GM19238 (cell line): ENCODE results near the gene SEC31B.

ENCODE experiments used
- DNase-seq: peaks from one replicate; pipeline ENCODE4 v3.0.0; 2011; ENCODE audit warnings: low spot score; ENCODE audit not compliant: insufficient read length

SEC31B gene

DNA sequence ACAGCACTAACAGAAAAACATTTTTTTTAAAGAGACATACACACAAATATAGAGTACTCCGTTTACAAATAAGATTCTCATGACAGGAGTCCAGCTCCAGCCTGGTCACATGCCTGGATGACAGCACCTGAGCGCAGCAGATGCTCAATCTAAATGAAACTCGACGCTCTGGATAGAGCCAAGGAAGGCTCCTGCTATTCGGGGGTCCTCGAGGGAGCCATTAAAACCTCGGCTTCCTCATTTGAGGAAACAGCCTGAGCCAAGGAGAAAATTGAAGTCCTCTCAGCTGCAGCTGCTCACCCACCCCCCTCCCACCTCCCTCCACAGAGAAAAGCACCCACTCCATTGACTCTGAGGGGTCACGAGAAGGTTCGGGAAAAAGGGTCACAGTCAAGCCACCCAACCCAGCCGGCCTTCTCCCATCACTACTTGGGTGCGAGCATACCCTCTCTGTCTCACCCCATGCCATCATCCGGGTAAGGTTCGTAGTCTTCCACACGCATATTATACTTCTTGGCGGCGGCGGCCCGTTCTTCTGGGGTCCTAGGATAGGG lies 9.3 kb upstream of the SEC31B start:
- DNase-seq: no peak

DNA sequence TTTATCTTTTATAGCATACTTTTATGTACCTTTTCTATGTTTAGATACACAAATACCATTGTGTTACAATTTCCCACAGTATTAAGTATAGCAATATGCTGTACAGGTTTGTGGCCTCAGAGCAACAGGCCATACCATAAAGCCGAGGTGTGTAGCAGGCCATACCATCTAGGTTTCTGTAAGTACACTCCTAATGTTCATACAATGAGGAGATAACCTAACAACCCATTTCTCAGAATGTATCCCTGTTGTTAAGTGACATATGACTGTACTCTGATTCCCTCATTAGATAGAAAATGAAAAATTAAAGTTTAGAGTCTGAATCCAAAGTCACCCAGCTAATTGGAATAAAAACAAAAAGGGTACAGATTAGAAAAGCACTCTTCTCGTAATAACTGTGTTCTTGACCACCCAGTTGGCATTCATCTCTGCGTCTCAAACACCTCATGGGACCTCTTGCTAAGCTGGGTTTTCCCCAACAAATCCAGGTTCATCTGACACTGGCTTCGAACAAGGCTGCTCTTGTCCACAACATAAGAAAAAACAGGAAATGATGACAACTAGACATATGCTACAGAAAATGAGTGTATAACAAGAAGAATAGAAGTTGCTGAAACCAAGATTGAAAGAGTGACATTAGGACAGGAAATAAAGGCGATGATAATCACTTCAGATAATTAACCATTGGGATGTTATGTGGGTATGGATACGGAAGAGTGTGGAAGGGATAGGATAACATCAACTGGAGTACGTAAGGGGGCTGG lies 8.6 kb upstream of the SEC31B start:
- no peak for DNase-seq

DNA sequence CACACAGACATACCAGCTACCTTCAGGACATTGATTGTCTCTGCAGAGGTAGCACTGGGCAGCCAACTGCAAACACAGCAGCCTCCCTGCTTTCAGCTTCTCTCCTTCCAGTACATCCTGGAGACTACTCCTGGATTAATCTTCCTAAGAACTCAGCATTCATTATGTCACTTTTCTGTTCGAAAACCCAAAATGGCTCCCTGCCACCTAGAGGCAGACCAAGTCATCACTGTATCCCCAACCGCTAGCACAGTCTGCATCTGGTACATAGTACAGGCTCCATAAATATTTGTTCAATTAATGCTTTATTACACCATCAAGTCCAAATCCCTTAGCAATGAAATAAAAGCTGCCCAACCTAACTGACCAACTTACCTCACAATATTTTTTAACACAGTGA lies 5.0 kb upstream of the SEC31B start:
- no peak for DNase-seq

DNA sequence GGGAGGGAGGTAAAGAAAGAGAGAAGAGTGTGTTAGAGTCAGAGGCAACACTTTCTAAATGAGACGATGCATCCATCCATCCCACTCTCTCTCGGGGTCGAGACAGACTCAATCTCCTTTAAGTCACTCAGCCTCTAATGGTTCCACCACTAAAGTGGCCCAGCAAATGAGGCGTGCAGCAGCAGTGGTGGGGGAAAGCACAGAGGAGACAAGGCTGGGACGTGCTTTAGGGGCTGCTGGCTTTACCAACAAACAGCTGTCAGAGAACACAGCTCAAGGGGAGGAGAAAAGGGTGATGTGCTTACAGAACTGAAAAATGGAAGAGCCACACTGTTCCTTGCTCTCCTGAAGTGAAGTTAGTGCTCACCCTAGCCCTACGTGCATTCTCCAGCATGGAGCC lies 4.5 kb upstream of the SEC31B start:
- no peak for DNase-seq

DNA sequence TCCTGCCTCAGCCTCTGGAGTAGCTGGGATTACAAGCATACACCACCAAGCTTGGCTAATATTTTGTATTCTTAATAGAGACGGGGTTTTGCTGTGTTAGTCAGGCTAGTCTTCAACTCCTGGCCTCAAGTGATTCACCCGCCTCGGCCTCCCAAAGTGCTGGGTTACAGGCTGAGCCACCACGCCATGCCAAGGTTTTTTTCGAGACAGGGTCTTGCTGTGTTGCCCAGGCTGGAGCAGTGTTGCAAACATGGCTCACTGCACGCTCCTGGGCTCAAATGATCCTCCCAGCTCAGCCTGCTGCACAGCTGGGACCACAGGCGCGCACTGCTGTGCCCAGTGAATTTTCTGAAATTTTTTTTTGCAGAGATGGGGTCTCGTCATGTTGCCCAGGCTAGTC lies 3.3 kb upstream of the SEC31B start:
- DNase-seq: no peak

DNA sequence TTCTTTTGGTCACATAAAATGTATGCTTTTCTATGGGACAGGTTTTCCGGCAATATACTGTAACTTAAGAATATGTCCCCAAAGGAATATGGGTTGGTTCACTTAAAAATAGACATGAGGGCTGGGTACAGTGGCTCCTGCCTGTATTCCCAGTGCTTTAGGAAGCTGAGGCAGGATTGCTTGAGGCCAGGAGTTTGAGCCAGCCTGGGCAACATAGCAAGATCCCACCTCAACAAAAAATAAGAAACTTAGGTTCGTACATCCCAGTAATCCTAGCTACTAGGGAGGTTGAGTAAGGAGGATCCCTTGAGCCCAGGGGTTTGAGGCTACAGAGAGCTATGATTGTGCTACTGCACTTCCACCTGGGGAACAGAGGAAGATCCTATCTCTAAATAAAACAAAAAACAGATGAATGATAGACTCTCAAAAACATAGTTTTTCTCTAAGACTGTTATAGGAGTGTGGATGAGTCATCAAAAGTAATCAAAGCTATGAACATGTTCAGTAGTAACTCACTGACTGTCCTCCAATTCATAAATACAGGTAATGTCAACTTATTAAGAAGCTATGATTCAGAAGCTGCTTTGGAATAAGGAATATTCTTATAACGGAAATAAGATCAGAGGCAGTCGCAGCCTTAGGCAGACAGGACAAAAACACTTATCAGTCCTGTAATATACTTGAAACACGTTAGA lies 2.6 kb upstream of the SEC31B start:
- DNase-seq: no peak

DNA sequence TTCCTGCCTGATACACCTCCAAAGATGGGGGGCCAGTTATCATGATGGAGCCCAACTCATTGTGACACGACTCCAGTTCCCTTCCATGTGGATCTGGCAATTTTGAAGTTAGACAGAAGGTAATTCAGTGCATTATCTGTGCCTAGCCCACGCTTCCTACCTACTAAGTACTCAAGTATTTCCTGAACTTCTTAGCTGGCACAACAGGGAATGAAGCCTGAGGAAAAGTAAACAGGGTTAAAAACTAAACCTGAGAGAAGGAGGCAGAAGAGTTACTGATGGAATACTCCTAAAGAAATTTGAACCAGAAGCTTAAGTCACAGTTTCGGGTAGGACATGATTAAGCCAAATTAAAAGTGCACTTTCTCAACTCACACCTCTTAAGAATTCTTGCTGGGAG lies 1.1 kb upstream of the SEC31B start:
- DNase-seq: no peak

DNA sequence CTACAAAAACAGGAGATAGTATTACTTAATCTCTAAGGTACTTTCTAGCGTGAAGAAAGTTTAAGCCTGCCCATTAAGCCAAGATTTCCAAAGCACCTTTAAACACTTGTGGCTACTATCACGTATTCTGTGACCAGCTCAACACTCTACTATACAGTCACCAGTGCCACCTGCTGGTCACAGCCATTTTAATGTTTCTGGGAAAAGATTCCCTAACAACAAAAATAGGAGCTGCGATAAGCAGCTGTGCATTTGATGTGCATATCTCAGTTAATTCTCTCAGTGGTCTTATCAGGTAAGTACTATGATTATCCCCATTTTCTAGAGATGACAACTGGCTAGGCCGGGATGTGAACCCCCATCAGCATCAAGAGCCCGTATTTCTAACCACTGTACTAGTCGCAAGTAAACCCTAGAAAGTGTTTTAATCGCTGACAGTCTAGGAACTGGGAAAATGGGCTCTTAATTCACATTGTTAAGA lies 860 bp downstream of the SEC31B start:
- no peak for DNase-seq

DNA sequence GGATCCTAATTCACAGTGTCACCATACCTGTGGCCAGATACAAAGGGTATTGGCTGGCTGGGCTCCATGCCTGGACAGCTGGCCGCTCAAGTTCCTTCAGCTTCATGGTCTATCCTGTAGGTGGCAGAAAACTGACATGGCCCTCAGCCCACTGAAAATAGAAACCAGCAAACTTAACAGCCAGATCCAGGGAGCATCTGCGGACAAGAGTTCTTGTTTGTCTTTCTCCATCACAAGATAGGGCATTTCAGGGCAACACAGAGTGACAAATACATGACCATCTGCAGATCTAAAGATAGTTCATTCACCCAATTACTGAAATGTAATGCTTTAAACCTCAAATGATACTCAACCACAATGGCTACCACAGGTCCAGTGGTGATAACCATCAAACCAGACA lies 2.8 kb downstream of the SEC31B start:
- DNase-seq: no peak

DNA sequence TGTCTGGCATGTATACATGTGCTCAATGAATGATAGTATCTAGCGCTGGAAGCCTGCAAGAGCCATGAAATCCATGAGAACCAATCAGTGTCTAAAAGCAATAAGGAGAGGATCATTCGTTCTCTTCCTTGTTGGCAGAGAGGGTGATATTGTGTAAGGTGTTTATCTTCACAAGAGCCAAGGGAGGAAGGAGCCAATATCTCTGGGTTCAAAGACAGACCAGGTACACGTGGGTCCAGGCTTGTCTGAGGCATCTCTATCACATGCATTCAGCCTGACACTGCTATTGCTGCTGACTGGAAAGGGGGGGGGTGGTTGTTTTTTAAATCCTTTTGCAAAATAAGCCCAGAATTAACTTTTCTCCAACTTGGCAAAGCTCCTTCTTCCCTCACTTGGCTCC lies 4.0 kb downstream of the SEC31B start:
- no peak for DNase-seq

DNA sequence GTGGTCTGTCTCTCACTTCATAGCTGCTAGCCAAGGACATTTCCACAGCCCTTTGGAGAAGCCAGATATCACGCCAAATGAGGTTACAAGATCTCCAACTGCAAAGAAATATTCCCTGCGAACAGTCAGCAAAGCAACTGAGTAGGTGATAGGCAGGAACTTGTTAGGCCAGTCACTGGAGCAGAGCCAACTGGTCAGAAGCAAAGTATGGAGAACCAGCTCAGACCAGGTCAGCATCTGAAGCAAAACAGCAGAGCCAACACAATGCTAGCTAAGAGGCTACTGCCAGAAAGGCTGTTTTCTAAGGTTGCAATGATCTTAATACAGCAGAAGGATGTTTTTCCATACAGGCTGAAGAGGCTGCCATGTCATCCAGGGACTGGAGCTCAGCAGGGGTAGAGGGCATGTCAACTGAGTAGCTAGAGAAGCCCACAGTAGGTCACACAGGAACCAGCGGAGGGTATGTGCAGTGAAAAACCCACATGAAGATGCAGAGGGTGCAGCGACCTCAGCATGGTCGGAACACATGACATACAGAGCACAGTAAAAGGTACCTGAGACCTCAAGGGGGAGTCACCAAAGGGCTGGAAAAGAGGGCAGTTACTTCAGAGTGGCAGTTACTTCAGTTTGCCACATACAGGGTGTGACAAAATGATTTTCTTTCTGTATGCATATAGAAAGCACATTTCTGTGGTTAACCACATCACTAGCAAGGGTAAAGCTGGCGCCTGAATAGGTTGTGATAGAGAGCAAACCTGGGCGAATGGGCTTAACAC lies 8.9 kb downstream of the SEC31B start:
- no peak for DNase-seq

DNA sequence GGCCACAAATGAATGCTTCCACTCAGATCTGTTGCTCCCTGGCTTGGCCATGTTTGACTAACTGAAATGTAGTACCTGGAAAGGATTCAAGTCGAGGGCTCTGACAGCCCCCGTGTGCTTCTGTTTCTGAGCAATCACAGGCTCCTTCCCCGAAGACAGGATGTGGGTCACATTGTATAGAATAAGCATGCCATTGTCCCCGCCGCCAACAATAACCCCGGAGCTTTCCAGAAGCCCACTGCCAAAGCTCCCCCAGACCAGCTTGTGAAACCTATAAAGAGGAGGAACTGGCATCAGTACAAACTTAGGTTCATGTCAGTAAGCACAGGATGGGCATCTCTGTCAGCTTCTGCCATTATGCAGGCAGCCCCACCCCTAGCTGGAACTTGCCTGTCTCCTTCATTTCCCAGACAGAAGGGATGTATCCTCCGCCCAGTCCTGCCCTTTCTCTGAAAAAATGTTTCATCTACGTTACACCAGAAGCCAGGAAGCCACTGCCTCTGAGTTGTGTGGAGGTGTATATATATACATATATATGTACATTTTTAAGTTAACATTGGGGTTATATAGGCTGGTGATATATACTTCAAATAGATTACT lies 10.3 kb downstream of the SEC31B start:
- DNase-seq: no peak

DNA sequence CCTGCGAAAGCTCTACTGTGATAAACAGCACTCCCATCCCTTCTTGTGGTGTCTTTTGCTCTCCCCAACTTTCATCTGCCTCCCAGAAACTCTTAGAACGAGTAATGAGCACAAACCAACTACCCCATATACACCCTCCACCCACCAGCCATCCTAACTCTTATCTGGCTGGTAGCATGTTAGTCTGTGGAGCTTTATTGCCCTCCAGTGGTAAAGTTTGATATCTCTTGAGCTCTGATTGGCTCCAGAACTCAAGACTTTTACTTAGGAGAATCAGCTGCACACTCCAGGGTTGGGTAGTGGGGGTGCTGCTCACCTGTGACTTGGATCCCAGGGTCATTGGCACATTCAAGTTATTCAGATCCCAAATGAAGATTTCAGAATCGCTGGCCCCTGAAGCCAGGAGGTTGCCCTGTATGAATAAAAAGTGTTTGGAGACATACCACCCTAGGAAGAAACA lies 10.9 kb downstream of the SEC31B start:
- DNase-seq: peak; percentile 37

DNA sequence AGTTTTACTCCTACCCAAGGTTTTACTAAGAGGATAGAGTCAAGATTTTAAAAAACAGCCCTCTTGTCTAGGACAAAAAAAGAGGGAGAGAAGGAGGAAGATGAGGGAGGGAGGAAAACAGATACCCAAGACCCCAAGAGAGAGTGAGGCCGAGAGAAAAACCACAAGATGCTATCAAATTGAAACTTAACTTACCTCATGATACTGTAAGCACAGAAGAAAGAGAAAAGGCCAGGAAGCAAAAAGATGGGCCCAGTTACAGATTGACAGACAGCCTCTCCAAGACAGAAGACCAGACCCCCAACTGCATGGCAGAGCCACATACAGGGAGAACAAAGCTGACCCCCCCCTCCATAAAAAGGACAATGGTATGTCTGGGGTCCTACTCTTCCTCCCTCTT lies 11.4 kb downstream of the SEC31B start:
- no peak for DNase-seq

DNA sequence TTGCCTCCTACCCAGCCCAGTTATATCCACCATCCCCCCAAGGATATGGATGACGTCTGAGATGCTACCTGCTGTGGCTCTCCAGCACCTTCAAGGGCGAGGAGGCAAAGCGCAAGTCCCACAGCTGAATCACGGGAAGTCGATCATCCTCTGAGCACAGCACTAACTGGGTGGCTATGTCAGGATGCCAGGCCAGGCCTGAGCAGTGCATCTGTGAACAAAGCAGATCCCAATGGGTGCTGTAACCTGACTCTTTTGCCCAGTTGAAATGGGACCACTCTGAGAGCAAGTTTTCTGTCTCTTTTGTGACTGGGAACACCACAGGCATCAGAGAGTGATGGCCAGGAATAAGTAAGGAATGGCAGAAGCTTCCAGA lies 12.3 kb downstream of the SEC31B start:
- DNase-seq: no peak

DNA sequence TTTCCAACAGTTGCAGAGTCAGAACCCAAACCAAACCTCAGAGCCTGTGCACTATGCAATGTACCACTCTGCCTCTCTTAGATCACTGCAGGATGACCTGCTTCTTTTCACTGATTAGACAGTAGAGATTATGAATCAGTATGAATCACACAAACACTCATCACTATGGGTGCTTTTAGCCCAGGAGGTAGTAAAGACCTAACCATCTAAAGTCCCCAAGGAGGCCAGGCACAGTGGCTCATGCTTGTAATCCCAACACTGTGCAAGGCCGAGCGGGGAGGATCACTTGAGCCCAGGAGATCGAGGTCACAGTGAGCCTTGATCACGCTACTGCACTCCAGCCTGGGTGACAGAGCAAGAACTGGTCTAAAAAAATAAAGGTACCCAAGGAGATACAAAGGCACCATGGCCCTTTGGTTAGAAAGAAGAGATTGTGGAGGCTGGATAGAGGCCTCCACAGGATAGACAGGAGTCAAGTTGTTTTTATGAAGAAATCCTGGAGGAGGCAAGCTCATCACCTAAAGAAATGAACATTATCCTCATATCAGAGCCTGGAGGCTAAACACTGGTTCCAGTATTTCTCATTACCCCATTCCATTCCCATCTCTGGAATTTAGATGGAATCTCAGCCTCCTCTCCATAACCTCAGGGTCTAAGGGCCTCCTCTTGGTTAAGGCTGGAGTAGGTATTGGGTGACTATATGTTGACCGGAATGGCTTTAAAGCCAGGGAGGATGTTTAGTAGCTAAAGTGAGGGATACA lies 12.9 kb downstream of the SEC31B start:
- DNase-seq: no peak

DNA sequence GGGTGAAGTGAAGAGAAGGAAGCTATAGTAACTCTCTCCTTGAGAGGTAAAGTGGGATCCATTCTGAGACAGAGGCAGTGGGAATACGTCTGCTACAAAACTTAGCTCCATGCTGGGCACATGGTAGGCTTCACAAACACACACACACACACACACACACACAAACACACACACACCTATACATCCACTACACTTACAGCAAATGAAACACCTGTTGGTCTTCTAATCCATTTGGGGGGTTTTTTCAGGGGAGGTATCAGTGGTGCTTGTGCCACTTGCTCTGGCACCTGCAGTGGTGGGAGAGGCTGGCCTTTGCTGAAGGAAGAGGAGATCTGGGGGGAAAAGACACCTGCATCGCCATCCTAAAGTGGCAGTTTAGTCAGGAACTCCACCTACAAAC lies 14.5 kb downstream of the SEC31B start:
- no peak for DNase-seq

DNA sequence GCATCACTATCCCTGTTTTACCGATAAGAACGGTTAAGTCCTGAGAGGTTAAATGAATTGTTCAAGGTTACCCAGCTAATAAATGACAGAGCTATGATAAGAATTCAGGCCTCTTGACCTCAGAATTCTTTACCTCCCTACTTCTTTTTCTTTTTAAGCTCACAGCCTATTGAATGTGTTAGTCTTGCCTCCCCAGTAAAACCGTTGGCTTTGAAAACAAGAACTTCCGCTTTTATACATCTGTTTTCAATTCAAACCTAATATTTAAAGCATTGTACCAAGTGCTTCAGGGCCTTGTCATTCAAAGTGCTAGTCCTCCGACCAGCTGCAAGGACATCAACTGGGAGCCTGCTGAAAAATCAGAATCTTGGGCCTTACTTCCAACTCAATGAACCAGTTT lies 15.6 kb downstream of the SEC31B start:
- DNase-seq: no peak

DNA sequence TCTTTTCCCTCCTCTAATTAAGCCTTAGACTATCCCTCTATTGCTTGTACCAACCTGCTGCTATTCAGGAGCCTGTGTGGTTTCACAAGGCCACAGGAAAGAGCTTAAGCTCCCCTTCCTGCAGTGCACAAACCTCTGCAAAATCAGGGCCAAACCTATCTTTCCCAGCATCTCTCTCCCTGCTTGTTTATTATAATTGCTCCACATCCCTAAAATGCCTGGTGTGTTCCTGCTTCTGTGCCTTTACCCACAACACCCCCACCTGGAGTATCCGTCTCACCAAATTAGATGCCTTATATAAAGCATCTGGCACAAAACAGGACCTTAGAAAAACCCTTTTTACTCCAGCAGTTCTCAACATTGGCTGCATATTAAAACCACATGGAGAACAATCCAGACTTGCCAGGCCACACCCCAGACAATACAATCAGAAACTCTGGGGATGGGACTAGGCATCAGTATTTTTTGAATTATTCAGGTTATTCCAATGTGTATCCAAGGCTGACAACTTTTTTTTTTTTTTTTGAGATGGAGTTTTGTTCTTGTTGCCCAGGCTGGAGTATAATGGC lies 16.7 kb downstream of the SEC31B start:
- no peak for DNase-seq

DNA sequence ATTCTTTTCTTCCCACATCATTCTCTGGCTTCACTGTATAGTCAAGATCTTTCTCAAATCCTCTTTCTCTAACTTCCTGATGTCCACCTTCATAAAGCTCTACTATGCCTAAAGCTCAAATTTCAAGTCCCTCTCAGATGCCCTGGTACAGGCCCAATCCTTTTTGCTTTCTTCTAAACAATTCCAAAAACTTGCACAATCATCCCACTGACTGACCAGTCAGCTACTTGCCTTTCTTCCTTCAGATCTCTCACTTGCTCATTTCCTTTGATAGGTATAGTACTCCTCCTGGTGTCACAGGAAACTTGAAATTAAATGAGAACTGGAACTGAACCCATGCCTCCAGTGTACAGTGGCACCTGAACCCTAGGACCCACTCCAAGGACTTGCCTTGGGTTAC lies 18.2 kb downstream of the SEC31B start:
- no peak for DNase-seq
